ENCODE results near the gene ROBO2. TPM values are rescaled to one million over a fixed set of nuclear protein-coding genes. Genes with fewer than 3 reads are reported as not detected.

ROBO2 gene
- total RNA-seq, 2 experiments from 2014 or later, result not detected

GRCh38 chr3:77086408-77086807, 46.5 kb downstream of the ROBO2 start:
- no peaks in the 10 kb centered on the region for H3K27me3 Mint-ChIP-seq
- peaks cover 15% of the 10 kb centered on the region for H3K9me3 Mint-ChIP-seq
- POLR2A ChIA-PET, result no interaction called here
- intact Hi-C loops (cut with micrococcal nuclease), result no loop called here
- no peak overlapping the region for H3K27ac Mint-ChIP-seq
- H3K36me3 Mint-ChIP-seq, result no peaks in the 10 kb centered on the region
- DNase-seq, result no peak
- no peaks in the 10 kb centered on the region for H3K4me1 Mint-ChIP-seq (ENCODE audit: low read depth)
- no peak overlapping the region for H3K4me3 Mint-ChIP-seq
- CTCF ChIA-PET, result no interaction called here

DNA sequence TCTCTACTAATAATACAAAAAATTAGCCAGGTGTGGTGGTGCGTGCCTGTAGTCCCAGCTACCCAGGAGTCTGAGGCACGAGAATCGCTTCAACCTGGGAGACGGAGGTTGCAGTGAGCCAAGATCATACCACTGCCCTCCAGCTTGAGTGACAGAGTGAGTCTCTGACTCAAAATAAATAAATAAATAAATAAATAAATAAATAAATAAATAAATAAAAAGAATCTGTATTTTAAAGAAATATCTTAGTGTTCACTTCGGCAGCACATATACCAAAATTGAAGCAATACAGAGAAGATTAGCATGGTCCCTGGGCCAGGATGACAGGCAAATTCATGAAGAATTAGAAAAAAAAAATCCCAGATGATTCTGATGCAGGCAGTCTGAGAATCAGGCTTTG, 51.9 kb downstream of the ROBO2 start:
- Mint-ChIP-seq H3K9me3 (peaks cover 10% of the 10 kb centered on the region), H3K27me3 (no peaks in the 10 kb centered on the region), H3K4me3 (no peak overlapping the region), H3K27ac (no peak overlapping the region), H3K36me3 (no peaks in the 10 kb centered on the region), H3K4me1 (ENCODE audit: low read depth) (no peaks in the 10 kb centered on the region)
- intact Hi-C loops (cut with micrococcal nuclease), result no loop called here
- DNase-seq, result no peak
- ChIA-PET POLR2A (no interaction called here), CTCF (no interaction called here)

DNA sequence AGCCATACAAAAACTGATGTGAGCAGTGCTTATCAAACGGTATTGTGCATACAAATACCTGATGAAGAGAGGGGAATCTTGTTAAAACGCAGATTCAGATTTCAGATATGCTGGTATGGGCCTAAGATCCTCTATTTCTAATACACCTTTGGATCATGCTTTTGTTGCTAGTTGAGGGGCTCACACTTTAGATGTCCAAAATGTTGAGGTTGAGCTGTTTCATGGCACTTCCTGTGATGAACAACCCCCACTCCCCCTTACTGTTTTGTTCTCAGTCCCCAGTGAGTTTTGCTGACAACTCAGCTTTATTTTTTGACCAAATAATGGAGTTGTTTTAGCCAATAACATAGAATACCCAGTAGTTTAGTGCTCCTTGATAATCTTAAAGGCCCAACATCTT, 53.2 kb downstream of the ROBO2 start:
- Mint-ChIP-seq H3K4me3 (no peak overlapping the region), H3K4me1 (ENCODE audit: low read depth) (no peaks in the 10 kb centered on the region), H3K27ac (no peak overlapping the region), H3K27me3 (no peaks in the 10 kb centered on the region), H3K36me3 (no peaks in the 10 kb centered on the region), H3K9me3 (peaks cover 22% of the 10 kb centered on the region)
- no peak for DNase-seq
- ChIA-PET POLR2A (no interaction called here), CTCF (no interaction called here)
- intact Hi-C loops (cut with micrococcal nuclease), result no loop called here

DNA sequence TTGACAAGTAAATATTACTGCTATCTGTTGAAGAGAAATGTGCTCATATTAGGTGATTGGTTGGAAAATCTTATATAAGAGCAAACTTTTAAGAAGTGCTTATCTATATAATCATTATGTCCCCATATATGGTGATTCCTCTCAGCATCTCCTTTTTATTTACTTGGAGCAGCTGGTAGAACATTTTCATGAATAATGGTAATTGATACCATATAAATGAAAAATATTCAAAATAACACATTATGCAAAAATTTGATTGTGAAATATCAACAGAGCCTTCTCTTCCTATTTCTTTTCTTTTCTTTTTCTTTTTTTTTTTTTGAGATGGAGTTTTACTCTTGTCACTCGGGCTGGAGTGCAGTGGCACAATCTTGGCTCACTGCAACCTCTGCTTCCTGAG, 56.2 kb downstream of the ROBO2 start:
- CTCF ChIA-PET, result no interaction called here
- intact Hi-C loops (cut with micrococcal nuclease), result no loop called here
- no peaks in the 10 kb centered on the region for H3K4me1 Mint-ChIP-seq (ENCODE audit: low read depth)
- no peaks in the 10 kb centered on the region for H3K36me3 Mint-ChIP-seq
- H3K27me3 Mint-ChIP-seq, result no peaks in the 10 kb centered on the region
- DNase-seq, result no peak
- no peak overlapping the region for H3K27ac Mint-ChIP-seq
- H3K9me3 Mint-ChIP-seq, result peaks cover 19% of the 10 kb centered on the region
- no peak overlapping the region for H3K4me3 Mint-ChIP-seq
- POLR2A ChIA-PET, result no interaction called here

- H3K36me3 Mint-ChIP-seq, result no peaks in the 10 kb centered on the region
- intact Hi-C loops (cut with micrococcal nuclease), result no loop called here
- no peaks in the 10 kb centered on the region for H3K4me1 Mint-ChIP-seq (ENCODE audit: low read depth)
- no peak overlapping the region for H3K27ac Mint-ChIP-seq
- ChIA-PET POLR2A (no interaction called here), CTCF (no interaction called here)
- no peak for DNase-seq
- H3K27me3 Mint-ChIP-seq, result no peaks in the 10 kb centered on the region
- H3K9me3 Mint-ChIP-seq, result peaks cover 20% of the 10 kb centered on the region
- H3K4me3 Mint-ChIP-seq, result no peak overlapping the region
These were observed 57.3 kb downstream of the ROBO2 start for GRCh38 chr3:77096966-77097890.

- H3K27me3 Mint-ChIP-seq, result no peaks in the 10 kb centered on the region
- CTCF ChIA-PET, result no interaction called here
- H3K4me3 Mint-ChIP-seq, result no peak overlapping the region
- POLR2A ChIA-PET, result no interaction called here
- intact Hi-C loops (cut with micrococcal nuclease), result no loop called here
- DNase-seq, result no peak
- H3K9me3 Mint-ChIP-seq, result peaks cover 12% of the 10 kb centered on the region
- no peaks in the 10 kb centered on the region for H3K36me3 Mint-ChIP-seq
- H3K27ac Mint-ChIP-seq, result no peak overlapping the region
- H3K4me1 Mint-ChIP-seq (ENCODE audit: low read depth), result no peaks in the 10 kb centered on the region
These were observed 63.3 kb downstream of the ROBO2 start for GRCh38 chr3:77102951-77103769.

- intact Hi-C loops (cut with micrococcal nuclease), result no loop called here
- H3K27me3 Mint-ChIP-seq, result no peaks in the 10 kb centered on the region
- H3K4me3 Mint-ChIP-seq, result no peak overlapping the region
- H3K9me3 Mint-ChIP-seq, result peaks cover 7% of the 10 kb centered on the region
- no peaks in the 10 kb centered on the region for H3K36me3 Mint-ChIP-seq
- no peaks in the 10 kb centered on the region for H3K4me1 Mint-ChIP-seq (ENCODE audit: low read depth)
- ChIA-PET CTCF (no interaction called here), POLR2A (no interaction called here)
- DNase-seq, result no peak
- H3K27ac Mint-ChIP-seq, result no peak overlapping the region
These were observed 82.8 kb downstream of the ROBO2 start for GRCh38 chr3:77122652-77123051.

DNA sequence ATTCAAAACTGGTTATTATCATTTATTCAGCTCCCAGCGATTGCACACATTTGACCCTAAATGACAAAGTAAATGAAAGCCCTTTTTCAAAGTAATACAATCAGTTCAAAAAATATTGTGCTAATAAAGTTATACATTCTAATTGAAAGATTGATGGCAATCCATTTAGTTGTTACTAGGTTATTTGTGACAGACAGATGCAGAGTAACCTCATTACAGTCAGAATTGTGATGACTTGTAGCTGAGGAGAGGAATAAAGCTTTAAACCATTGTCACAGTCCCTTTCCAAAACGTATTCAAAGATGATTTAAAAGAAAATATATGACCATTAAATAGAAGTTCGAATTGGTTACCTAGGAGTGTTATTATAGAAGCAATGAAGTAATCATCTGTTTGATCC, 86.1 kb downstream of the ROBO2 start:
- Mint-ChIP-seq H3K4me1 (ENCODE audit: low read depth) (no peaks in the 10 kb centered on the region), H3K4me3 (no peak overlapping the region), H3K36me3 (no peaks in the 10 kb centered on the region), H3K27me3 (no peaks in the 10 kb centered on the region), H3K27ac (no peak overlapping the region), H3K9me3 (peaks cover 3% of the 10 kb centered on the region)
- POLR2A ChIA-PET, result no interaction called here
- intact Hi-C loops (cut with micrococcal nuclease), result no loop called here
- no peak for DNase-seq
- CTCF ChIA-PET, result no interaction called here

DNA sequence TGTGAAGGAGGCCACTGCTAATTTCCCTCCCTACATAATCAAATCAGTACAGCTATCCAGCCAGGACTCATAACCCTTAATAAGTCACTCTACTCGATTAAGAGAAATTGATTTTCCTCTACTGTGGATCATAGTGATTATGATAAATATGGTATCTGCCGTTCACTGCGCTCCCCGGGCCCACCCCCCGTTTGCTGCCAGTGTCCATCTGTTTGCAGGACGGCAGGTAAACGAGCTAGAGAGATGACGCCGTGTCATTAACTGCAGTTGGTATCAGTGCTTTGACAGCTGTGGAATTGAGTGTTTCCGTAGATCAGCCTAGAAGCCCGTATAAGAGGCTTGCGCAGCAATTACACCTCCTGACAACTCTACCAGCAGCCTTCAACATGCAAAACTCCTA, 94.9 kb downstream of the ROBO2 start:
- intact Hi-C loops (cut with micrococcal nuclease), result no loop called here
- ChIA-PET CTCF (no interaction called here), POLR2A (no interaction called here)
- no peaks in the 10 kb centered on the region for H3K27me3 Mint-ChIP-seq
- H3K27ac Mint-ChIP-seq, result no peak overlapping the region
- H3K36me3 Mint-ChIP-seq, result no peaks in the 10 kb centered on the region
- H3K4me1 Mint-ChIP-seq (ENCODE audit: low read depth), result no peaks in the 10 kb centered on the region
- peaks cover 9% of the 10 kb centered on the region for H3K9me3 Mint-ChIP-seq
- H3K4me3 Mint-ChIP-seq, result no peak overlapping the region
- no peak for DNase-seq

DNA sequence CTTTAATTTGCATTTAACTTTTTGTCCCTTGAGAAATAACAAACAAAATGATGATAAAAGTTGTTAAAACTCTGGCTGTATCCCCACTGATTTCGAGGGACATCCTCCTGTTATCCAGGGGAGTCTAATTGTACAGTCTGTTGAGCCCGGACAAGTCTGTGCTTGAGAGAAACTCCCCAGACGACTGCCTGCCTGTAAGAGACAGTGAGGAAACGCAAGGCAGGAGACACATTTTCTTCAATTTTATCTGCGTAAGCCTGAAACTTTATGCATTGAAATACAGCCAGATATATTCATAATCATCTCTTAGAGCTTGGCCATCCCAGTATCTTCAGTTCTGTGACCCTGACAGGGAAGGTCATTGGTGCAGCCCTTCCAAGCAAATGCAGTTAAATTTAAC, 97.7 kb downstream of the ROBO2 start:
- ChIA-PET POLR2A (no interaction called here), CTCF (no interaction called here)
- Mint-ChIP-seq H3K4me1 (ENCODE audit: low read depth) (no peaks in the 10 kb centered on the region), H3K27me3 (no peaks in the 10 kb centered on the region), H3K27ac (no peak overlapping the region), H3K4me3 (no peak overlapping the region), H3K9me3 (peaks cover 9% of the 10 kb centered on the region), H3K36me3 (no peaks in the 10 kb centered on the region)
- no peak for DNase-seq
- intact Hi-C loops (cut with micrococcal nuclease), result no loop called here

DNA sequence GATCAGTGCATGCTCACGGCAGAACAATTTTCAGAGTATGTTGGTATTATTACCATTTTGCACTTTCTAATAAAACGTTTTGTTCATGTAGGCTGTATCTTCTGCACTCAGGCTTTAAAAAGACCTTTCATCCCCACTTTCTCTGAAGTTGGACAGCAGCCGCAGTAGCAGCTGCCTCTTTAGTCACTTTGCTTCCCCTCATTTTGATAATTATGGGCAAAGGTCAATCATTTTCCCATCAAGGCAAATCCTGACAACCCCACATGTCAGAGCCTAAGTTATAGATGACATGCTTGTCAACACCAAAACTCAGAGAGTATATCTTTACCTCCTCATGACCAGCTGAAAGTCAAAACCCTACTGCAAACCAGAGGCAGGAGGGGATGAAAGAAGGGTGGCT, 99.7 kb downstream of the ROBO2 start:
- POLR2A ChIA-PET, result no interaction called here

DNA sequence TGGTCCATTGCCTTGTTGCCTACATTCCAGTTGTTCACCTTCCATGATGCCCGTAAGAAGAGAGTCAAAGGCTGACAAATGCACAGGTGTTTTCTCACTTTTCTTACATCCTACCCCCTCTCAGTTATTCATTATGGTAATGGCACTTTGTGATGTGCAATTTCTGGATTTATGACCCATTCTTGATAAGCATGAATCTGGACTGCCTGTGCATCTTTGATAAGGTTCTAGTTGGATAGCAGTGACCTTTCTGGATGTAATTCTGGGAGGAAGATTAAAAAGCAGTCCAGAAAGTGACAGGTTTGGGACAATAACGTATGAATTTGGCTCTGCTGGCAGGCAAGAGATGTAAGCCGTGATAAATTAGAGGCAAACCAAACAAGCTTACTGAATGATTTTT, 101.5 kb downstream of the ROBO2 start:
- H3K27ac Mint-ChIP-seq, result no peak overlapping the region
- POLR2A ChIA-PET, result no interaction called here
- intact Hi-C loops (cut with micrococcal nuclease), result no loop called here

More for the DNA sequence above, 99.7 kb downstream of the ROBO2 start:
- no peak for DNase-seq
- Mint-ChIP-seq H3K4me1 (ENCODE audit: low read depth) (no peaks in the 10 kb centered on the region), H3K4me3 (no peak overlapping the region), H3K9me3 (peaks cover 13% of the 10 kb centered on the region), H3K27me3 (no peaks in the 10 kb centered on the region), H3K36me3 (no peaks in the 10 kb centered on the region), H3K27ac (no peak overlapping the region)
- intact Hi-C loops (cut with micrococcal nuclease), result no loop called here
- CTCF ChIA-PET, result no interaction called here

DNA sequence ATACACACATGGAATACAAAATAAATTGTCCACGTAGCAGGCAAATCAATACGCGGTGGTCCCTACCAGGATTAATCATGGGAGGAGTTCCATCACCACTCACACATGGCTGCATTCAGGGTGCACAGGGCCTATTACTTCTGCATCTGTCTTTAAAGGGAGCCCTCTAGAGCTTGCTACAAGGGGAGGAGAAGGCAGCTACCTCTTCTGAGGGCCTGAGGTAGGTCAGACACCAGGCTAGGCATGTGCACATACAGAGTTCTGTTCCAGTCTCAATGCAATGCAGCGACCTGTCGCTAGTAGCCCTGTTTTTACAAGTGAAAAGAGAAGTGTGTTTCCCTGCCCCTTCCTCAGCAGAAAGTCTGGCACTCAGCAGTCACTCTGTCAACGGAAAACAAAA, 102.7 kb downstream of the ROBO2 start:
- no peaks in the 10 kb centered on the region for H3K4me1 Mint-ChIP-seq (ENCODE audit: low read depth)
- CTCF ChIA-PET, result no interaction called here
- no peak for DNase-seq
- no peaks in the 10 kb centered on the region for H3K27me3 Mint-ChIP-seq
- intact Hi-C loops (cut with micrococcal nuclease), result no loop called here
- peaks cover 9% of the 10 kb centered on the region for H3K9me3 Mint-ChIP-seq
- no peak overlapping the region for H3K27ac Mint-ChIP-seq
- no peaks in the 10 kb centered on the region for H3K36me3 Mint-ChIP-seq
- no peak overlapping the region for H3K4me3 Mint-ChIP-seq
- POLR2A ChIA-PET, result no interaction called here

More for the DNA sequence above, 101.5 kb downstream of the ROBO2 start:
- H3K27me3 Mint-ChIP-seq, result no peaks in the 10 kb centered on the region
- H3K4me3 Mint-ChIP-seq, result no peak overlapping the region
- peaks cover 8% of the 10 kb centered on the region for H3K9me3 Mint-ChIP-seq
- H3K36me3 Mint-ChIP-seq, result no peaks in the 10 kb centered on the region
- CTCF ChIA-PET, result no interaction called here
- no peak for DNase-seq
- no peaks in the 10 kb centered on the region for H3K4me1 Mint-ChIP-seq (ENCODE audit: low read depth)

Measured in activated CD4-positive, alpha-beta memory T cell treated with anti-CD3 and anti-CD28 coated beads for 36 hours (primary cell).